C4-2B (cell line): Measurements from ENCODE around the gene DISP3.

Experiments used
- ZFX ChIP-seq: fragments of 450-650 bp; IDR thresholded peaks from 2 replicates; pipeline ENCODE4 v1.6.1; 2017
- TF ChIP-seq, protein P1 (sequence below): fragments of 450-650 bp; conservative IDR thresholded peaks from 2 replicates; pipeline ENCODE4 v1.5.1; 2017; ENCODE audit warnings: mild to moderate bottlenecking

DNA sequence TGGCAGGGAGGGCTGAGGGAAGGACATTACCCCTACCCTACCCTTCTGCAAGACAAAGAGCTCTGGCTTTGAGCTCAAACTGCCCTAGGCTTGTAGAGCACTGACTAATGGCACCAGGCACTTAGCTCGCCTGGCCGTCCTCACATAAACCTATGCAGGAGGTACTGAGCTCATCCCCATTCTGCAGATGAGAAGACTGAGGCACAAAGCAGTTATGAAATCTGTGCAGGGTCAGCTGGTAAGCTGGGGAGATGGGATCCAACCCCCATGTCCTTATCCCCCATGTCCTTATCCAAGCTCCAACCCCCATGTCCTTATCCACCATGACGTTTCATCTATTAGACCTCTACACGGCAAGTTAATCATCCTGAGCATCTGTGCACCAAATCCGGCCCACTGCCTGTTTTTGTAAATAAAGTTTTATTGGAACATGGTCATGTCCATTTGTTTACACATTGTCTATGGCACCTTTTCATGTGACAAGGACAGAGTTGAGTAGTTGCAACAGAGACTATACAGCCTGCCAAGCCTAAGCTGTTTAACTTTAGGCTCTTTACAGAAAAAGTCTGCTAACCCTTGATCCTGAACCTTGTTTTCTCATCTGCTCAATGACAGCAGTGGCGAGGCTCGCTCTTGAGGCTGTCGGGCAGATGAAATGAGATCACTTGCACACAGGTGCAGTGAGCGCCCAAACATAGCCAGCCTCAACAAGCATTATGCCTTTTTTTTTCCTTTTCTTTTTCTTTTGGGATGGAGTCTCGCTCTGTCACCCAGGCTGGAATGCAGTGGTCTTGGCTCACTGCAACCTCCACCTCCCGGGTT lies 88.5 kb downstream of the DISP3 start:
- TF ChIP-seq, protein P1, sequence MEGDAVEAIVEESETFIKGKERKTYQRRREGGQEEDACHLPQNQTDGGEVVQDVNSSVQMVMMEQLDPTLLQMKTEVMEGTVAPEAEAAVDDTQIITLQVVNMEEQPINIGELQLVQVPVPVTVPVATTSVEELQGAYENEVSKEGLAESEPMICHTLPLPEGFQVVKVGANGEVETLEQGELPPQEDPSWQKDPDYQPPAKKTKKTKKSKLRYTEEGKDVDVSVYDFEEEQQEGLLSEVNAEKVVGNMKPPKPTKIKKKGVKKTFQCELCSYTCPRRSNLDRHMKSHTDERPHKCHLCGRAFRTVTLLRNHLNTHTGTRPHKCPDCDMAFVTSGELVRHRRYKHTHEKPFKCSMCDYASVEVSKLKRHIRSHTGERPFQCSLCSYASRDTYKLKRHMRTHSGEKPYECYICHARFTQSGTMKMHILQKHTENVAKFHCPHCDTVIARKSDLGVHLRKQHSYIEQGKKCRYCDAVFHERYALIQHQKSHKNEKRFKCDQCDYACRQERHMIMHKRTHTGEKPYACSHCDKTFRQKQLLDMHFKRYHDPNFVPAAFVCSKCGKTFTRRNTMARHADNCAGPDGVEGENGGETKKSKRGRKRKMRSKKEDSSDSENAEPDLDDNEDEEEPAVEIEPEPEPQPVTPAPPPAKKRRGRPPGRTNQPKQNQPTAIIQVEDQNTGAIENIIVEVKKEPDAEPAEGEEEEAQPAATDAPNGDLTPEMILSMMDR: no peak
- TF ChIP-seq ZFX: no peak
